HepG2 (cell line): ENCODE measurements around the gene SPATA33. TPM values are rescaled to one million over a fixed set of nuclear protein-coding genes. Genes with fewer than 3 reads are reported as not detected.

Source experiments
- DR1 ChIP-seq: sonication (generic); formaldehyde crosslinking; IDR thresholded peaks from 2 replicates; pipeline ENCODE4 v1.8.0; 2021; ENCODE audit warnings: mild to moderate bottlenecking, missing genetic modification reagents, inconsistent platforms
- KAT8 ChIP-seq: IDR thresholded peaks from 2 replicates; pipeline ENCODE4 v1.6.1; 2016; ENCODE audit warnings: missing genetic modification reagents, missing compliant biosample characterization
- MYNN ChIP-seq: sonication (generic); formaldehyde crosslinking; IDR thresholded peaks from 2 replicates; pipeline ENCODE4 v1.4.0; 2020; ENCODE audit warnings: mild to moderate bottlenecking, low read depth, missing genetic modification reagents
- NR2F6 ChIP-seq, 2 experiments: IDR thresholded peaks; 2 replicates each; pipeline ENCODE4 v1.6.1; 2016; ENCODE audit warnings: antibody characterized with exemption in 1 of 2, mild to moderate bottlenecking in 1 of 2
- SP2 ChIP-seq: sonication (generic); formaldehyde crosslinking; IDR thresholded peaks from 2 replicates; pipeline ENCODE4 v1.5.1; 2020; ENCODE audit warnings: mild to moderate bottlenecking, missing genetic modification reagents
- ZBTB1 ChIP-seq: sonication (generic); formaldehyde crosslinking; IDR thresholded peaks from 2 replicates; pipeline ENCODE4 v1.4.0; 2020; ENCODE audit warnings: missing genetic modification reagents, borderline replicate concordance
- ZNF12 ChIP-seq: sonication (generic); formaldehyde crosslinking; IDR thresholded peaks from 2 replicates; pipeline ENCODE4 v1.5.0; 2020; ENCODE audit warnings: missing genetic modification reagents
- ZNF296 ChIP-seq: sonication (generic); formaldehyde crosslinking; conservative IDR thresholded peaks from 2 replicates; pipeline ENCODE4 v1.5.0; 2020; ENCODE audit warnings: mild to moderate bottlenecking, missing genetic modification reagents
- ZNF546 ChIP-seq: sonication (generic); formaldehyde crosslinking; conservative IDR thresholded peaks from 2 replicates; pipeline ENCODE4 v1.8.1; 2023; ENCODE audit warnings: mild to moderate bottlenecking, missing genetic modification reagents
- ZNF547 ChIP-seq: sonication (generic); formaldehyde crosslinking; IDR thresholded peaks from 2 replicates; pipeline ENCODE4 v1.5.1; 2020; ENCODE audit warnings: mild to moderate bottlenecking, missing genetic modification reagents
- polyA plus RNA-seq, 8 experiments: library from polyadenylated mRNA; depleted of rRNA in 3 of 8; stranded (reverse) in 7 of 8; unstranded in 1 of 8; fragments of >200 nt; fragmentation: Illumina TruSeq in 4 of 8; extraction: Trizol in 4 of 8; gene quantifications; 2 replicates each; pipeline versions ENCODE4 v1.2.1 to v1.2.3, GENCODE V29; 2011 to 2016; ENCODE audit warnings: low read depth in 4 of 8, missing spikeins in 1 of 8, mixed read lengths in 1 of 8; ENCODE audit not compliant: insufficient read depth in 1 of 8
- total RNA-seq, 5 experiments: library from RNA; depleted of rRNA; stranded (reverse); fragments of >200 nt; fragmentation: Illumina TruSeq; extraction: Trizol; gene quantifications; 2 replicates each; pipeline ENCODE4 v1.2.3, GENCODE V29; 2016; ENCODE audit warnings: low read depth in 1 of 5
- TF ChIP-seq, protein P1 (sequence below): fragments of 450-650 bp; IDR thresholded peaks from 2 replicates; pipeline ENCODE4 v1.6.1; 2016
- TF ChIP-seq, protein P2 (sequence below): sonication (generic); formaldehyde crosslinking; IDR thresholded peaks from 2 replicates; pipeline ENCODE4 v1.8.0; 2022; ENCODE audit warnings: mild to moderate bottlenecking, missing genetic modification reagents, moderate library complexity
- TF ChIP-seq, protein P3 (sequence below): sonication (generic); formaldehyde crosslinking; IDR thresholded peaks from 2 replicates; pipeline ENCODE4 v1.5.0; 2020; ENCODE audit warnings: missing genetic modification reagents
- TF ChIP-seq, protein P4 (sequence below): sonication (generic); formaldehyde crosslinking; IDR thresholded peaks from 2 replicates; pipeline ENCODE4 v1.5.1; 2020; ENCODE audit warnings: missing genetic modification reagents, mild to moderate bottlenecking, borderline replicate concordance
- TF ChIP-seq, protein P5 (sequence below): sonication (generic); formaldehyde crosslinking; conservative IDR thresholded peaks from 2 replicates; pipeline ENCODE4 v1.8.1; 2023; ENCODE audit warnings: missing genetic modification reagents
- TF ChIP-seq, protein P6 (sequence below): sonication (generic); formaldehyde crosslinking; conservative IDR thresholded peaks from 2 replicates; pipeline ENCODE4 v1.5.0; 2020; ENCODE audit warnings: missing genetic modification reagents
- TF ChIP-seq, protein P7 (sequence below): IDR thresholded peaks from 2 replicates; pipeline ENCODE4 v1.6.1; 2018; ENCODE audit warnings: missing genetic modification reagents

The SPATA33 gene
- total and polyA plus RNA-seq, 2 of the 13 experiments (the other 11 are each of a cell fraction or from before 2014, with no cell fraction given) = 5.7 to 11.0 TPM

DNA sequence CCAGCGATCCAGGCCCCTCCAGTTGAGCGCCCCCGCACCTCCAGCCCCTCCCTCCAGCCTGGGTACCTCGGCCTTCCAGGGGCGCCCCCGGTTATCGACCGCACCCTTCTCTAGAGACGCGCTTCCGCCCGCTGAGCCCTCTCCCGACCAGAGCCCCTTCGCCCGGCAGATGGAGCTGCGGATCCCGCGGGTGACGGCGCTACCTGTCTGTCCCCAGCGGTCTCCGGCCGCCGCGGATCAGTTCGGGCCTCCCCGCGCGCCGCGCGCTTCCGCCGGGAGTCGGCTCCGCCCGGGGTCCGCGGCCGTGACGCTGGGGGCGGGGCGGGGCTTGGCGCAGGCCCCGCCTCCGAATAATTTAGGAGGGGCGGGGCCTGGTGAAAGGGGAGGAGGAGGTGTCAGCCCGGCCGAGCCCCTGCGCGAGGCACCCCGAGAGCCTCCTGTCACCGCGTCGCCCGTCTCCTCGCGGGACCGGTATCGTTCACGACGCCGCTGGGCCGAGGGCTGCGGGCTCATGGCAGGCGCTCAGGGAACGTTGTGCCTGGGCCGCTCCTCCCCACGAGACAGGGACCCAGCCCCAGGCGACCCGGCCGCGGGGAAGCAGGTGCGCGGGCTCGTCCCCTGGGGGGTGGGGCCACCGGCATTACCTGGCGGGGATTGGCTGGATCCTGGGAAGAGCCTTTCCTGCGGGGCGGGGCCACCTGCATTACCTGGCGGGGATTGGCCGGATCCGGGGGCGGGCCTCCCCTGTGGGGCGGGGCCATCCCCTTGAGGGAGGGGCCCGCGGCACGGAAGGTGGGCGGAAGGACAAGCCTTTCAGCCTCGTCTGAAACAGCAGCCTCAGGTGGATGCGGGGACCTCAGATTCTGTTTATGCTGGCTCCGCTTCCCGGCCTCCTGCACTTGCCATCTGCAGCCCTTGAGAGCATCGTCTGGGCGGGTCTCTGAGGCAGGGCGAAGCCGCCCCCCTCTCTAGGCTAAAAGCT, 44.1 kb downstream of the SPATA33 start, which contains the start of gene SPATA2L (continued):
- TF ChIP-seq KAT8 (peak; percentile 63), MYNN (no peak), DR1 (CRISPR knock-in tag) (peak; percentile 76), ZBTB1 (CRISPR knock-in tag) (no peak), SP2 (CRISPR knock-in tag) (peak; percentile 85), ZNF296 (CRISPR knock-in tag) (no peak), ZNF546 (peak; percentile 42; the same call in 1 of the 2 replicates), NR2F6 (IDR thresholded peaks at IDR 0.05) (no peak), NR2F6 (CRISPR knock-in tag; IDR thresholded peaks at IDR 0.05) (no peak), ZNF12 (CRISPR knock-in tag) (no peak), ZNF547 (CRISPR knock-in tag) (peak; percentile 63)
- TF ChIP-seq, protein P1, sequence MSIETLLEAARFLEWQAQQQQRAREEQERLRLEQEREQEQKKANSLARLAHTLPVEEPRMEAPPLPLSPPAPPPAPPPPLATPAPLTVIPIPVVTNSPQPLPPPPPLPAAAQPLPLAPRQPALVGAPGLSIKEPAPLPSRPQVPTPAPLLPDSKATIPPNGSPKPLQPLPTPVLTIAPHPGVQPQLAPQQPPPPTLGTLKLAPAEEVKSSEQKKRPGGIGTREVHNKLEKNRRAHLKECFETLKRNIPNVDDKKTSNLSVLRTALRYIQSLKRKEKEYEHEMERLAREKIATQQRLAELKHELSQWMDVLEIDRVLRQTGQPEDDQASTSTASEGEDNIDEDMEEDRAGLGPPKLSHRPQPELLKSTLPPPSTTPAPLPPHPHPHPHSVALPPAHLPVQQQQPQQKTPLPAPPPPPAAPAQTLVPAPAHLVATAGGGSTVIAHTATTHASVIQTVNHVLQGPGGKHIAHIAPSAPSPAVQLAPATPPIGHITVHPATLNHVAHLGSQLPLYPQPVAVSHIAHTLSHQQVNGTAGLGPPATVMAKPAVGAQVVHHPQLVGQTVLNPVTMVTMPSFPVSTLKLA = peak; percentile 53; the same call in 1 of the 2 replicates
- TF ChIP-seq, protein P2, sequence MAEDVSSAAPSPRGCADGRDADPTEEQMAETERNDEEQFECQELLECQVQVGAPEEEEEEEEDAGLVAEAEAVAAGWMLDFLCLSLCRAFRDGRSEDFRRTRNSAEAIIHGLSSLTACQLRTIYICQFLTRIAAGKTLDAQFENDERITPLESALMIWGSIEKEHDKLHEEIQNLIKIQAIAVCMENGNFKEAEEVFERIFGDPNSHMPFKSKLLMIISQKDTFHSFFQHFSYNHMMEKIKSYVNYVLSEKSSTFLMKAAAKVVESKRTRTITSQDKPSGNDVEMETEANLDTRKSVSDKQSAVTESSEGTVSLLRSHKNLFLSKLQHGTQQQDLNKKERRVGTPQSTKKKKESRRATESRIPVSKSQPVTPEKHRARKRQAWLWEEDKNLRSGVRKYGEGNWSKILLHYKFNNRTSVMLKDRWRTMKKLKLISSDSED = no peak
- TF ChIP-seq, protein P3, sequence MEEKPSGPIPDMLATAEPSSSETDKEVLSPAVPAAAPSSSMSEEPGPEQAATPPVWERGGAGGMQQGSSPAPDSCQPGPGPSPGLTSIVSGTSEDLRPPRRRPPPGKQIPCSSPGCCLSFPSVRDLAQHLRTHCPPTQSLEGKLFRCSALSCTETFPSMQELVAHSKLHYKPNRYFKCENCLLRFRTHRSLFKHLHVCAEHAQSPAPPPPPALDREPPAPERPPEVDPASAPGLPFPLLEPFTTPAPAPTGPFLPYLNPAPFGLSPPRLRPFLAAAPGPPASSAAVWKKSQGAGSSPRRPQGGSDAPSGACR (CRISPR knock-in tag) = no peak; the same call in 1 of the 2 replicates
- TF ChIP-seq, protein P4, sequence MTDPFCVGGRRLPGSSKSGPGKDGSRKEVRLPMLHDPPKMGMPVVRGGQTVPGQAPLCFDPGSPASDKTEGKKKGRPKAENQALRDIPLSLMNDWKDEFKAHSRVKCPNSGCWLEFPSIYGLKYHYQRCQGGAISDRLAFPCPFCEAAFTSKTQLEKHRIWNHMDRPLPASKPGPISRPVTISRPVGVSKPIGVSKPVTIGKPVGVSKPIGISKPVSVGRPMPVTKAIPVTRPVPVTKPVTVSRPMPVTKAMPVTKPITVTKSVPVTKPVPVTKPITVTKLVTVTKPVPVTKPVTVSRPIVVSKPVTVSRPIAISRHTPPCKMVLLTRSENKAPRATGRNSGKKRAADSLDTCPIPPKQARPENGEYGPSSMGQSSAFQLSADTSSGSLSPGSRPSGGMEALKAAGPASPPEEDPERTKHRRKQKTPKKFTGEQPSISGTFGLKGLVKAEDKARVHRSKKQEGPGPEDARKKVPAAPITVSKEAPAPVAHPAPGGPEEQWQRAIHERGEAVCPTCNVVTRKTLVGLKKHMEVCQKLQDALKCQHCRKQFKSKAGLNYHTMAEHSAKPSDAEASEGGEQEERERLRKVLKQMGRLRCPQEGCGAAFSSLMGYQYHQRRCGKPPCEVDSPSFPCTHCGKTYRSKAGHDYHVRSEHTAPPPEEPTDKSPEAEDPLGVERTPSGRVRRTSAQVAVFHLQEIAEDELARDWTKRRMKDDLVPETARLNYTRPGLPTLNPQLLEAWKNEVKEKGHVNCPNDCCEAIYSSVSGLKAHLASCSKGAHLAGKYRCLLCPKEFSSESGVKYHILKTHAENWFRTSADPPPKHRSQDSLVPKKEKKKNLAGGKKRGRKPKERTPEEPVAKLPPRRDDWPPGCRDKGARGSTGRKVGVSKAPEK (CRISPR knock-in tag) = no peak
- TF ChIP-seq, protein P5, sequence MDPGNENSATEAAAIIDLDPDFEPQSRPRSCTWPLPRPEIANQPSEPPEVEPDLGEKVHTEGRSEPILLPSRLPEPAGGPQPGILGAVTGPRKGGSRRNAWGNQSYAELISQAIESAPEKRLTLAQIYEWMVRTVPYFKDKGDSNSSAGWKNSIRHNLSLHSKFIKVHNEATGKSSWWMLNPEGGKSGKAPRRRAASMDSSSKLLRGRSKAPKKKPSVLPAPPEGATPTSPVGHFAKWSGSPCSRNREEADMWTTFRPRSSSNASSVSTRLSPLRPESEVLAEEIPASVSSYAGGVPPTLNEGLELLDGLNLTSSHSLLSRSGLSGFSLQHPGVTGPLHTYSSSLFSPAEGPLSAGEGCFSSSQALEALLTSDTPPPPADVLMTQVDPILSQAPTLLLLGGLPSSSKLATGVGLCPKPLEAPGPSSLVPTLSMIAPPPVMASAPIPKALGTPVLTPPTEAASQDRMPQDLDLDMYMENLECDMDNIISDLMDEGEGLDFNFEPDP = no peak
- TF ChIP-seq, protein P6, sequence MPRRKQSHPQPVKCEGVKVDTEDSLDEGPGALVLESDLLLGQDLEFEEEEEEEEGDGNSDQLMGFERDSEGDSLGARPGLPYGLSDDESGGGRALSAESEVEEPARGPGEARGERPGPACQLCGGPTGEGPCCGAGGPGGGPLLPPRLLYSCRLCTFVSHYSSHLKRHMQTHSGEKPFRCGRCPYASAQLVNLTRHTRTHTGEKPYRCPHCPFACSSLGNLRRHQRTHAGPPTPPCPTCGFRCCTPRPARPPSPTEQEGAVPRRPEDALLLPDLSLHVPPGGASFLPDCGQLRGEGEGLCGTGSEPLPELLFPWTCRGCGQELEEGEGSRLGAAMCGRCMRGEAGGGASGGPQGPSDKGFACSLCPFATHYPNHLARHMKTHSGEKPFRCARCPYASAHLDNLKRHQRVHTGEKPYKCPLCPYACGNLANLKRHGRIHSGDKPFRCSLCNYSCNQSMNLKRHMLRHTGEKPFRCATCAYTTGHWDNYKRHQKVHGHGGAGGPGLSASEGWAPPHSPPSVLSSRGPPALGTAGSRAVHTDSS (CRISPR knock-in tag) = no peak
- TF ChIP-seq, protein P7, sequence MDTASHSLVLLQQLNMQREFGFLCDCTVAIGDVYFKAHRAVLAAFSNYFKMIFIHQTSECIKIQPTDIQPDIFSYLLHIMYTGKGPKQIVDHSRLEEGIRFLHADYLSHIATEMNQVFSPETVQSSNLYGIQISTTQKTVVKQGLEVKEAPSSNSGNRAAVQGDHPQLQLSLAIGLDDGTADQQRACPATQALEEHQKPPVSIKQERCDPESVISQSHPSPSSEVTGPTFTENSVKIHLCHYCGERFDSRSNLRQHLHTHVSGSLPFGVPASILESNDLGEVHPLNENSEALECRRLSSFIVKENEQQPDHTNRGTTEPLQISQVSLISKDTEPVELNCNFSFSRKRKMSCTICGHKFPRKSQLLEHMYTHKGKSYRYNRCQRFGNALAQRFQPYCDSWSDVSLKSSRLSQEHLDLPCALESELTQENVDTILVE = peak; percentile 40; the same call in 1 of the 2 replicates
